IMR-90 (cell line): Measurements from ENCODE around the gene ATG10. TPM values are rescaled to one million over a fixed set of nuclear protein-coding genes. Genes with fewer than 3 reads are reported as not detected.

Source experiments
- BHLHE40 ChIP-seq: fragments of 150-350 bp; IDR thresholded peaks from 2 replicates; pipeline ENCODE4 v1.6.1; 2016; ENCODE audit warnings: mild to moderate bottlenecking, low read depth, low read length
- polyA plus RNA-seq, 3 experiments: library from polyadenylated mRNA; depleted of rRNA; stranded (reverse); fragments of >200 nt; gene quantifications; 2 replicates each; pipeline ENCODE4 v1.2.3, GENCODE V29; 2012; ENCODE audit warnings: low replicate concordance in 1 of 3
- total RNA-seq: library from RNA; depleted of rRNA; stranded (reverse); fragments of >200 nt; gene quantifications from 2 replicates; pipeline ENCODE4 v1.2.3, GENCODE V29; 2012
- TF ChIP-seq, protein P1 (sequence below): conservative IDR thresholded peaks from 2 replicates; pipeline ENCODE4 v1.5.1; 2012; ENCODE audit warnings: mild to moderate bottlenecking, low read depth, low read length, improper control_type of control experiment

The ATG10 gene
- total and polyA plus RNA-seq, 2 of the 4 experiments (the other 2 are of a cell fraction), result 3.4 to 8.1 TPM

DNA sequence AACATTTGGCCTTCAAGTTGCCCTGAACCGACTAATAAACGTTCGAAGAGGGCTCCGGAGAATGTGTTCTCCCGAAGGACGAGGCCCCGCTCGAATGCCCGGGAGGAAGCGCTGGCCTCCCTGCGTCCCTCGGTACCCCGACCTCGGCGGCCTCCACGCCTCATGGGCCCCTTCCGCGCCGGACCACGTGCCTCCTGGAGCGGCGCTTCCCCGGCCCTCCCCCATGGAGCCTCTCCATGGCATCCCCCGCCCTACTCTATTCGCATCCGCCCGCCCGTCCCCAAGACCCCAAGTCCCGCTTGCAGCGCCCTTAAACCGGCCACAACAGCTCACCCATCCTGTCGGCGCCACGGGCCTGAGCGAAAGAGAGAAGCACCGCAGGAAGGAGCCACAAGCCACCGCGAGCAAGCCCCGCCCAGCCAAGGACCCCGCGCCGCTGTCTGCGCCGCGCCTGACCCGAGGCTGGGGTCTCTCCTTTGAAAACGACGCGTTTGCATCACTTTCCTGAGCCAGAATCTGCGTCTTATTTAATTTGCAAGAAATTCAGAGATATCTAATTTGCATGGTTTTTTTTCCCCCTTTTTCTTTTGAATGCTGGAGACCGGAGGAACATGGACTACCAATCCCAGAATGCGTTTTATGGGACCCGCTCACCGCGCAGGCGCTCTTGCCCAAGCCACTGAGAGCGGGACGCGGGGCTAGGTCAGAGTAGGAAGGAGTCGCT, 306.3 kb downstream of the ATG10 start, which contains the start of gene RPS23 (continued):
- TF ChIP-seq, protein P1, sequence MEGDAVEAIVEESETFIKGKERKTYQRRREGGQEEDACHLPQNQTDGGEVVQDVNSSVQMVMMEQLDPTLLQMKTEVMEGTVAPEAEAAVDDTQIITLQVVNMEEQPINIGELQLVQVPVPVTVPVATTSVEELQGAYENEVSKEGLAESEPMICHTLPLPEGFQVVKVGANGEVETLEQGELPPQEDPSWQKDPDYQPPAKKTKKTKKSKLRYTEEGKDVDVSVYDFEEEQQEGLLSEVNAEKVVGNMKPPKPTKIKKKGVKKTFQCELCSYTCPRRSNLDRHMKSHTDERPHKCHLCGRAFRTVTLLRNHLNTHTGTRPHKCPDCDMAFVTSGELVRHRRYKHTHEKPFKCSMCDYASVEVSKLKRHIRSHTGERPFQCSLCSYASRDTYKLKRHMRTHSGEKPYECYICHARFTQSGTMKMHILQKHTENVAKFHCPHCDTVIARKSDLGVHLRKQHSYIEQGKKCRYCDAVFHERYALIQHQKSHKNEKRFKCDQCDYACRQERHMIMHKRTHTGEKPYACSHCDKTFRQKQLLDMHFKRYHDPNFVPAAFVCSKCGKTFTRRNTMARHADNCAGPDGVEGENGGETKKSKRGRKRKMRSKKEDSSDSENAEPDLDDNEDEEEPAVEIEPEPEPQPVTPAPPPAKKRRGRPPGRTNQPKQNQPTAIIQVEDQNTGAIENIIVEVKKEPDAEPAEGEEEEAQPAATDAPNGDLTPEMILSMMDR, result no peak
- no peak for TF ChIP-seq BHLHE40
